EH (cell line): ENCODE measurements around the gene FYN.

ENCODE experiments used
- DNase-seq: peaks from one replicate; pipeline ENCODE4 v3.0.0-alpha.2; 2015; ENCODE audit warnings: low read depth

The FYN gene

DNA sequence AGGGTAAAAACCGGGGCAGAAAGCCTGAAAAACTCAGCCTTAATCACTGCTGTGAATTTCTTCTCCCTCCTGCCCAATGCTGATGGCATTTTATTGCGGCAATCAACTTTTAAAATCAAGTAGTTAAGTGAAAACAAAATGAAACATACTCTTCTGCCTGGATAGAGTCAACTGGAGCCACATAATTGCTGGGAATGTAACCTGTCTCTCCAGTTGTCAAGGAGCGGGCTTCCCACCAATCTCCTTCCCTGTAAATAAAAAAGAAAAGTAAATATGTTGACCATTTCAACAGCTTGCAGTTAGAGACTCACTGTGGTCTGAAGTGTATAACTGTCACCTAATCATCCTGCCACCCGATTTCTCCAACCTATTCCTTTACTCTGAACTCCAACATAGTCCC is 165.5 kb downstream of the FYN start:
- no peak for DNase-seq

DNA sequence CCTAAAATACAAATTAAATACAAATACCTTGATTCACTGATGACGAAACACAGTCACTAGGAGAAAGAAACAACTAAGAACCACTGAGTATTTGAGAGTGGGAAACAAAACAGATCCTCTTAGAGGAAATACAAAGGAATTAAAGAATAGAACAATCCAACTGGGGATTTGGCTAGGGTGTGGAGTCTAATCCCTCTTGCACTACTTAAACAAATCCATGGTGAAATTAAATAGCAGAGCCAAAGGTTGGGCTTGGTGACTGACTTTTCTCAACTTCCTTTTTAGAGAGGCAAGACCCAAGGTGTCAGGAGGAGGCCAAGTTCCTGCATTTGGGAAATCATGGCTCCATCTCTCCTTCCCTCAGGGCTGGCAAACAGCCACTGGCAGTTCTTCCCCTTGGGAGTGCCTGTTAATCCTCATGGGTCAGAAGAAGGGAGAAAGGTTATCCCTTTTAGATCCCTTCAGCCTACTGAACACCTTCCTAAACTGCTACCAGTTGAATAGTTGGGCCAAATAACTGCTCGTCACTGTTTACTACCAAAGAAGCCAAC is 166.3 kb downstream of the FYN start:
- no peak for DNase-seq

DNA sequence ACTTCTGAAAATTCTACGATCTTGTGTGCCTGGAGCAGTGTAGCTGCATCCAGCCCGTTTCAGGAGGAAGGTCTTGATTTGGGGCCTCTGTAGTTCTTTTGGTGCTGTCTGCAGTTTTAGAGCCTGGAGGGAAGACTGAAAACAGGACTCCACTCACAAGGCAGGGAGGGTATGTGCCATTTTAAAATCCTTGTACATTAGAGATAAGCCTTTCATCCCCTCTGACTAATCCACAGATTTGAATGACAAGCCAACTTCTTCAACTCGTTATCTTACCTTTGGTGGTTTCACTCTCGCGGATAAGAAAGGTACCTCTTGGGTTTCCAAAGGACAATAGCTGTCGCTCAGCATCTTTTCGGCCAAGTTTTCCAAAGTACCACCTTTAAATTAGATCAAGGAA is 169.5 kb downstream of the FYN start:
- no peak for DNase-seq

DNA sequence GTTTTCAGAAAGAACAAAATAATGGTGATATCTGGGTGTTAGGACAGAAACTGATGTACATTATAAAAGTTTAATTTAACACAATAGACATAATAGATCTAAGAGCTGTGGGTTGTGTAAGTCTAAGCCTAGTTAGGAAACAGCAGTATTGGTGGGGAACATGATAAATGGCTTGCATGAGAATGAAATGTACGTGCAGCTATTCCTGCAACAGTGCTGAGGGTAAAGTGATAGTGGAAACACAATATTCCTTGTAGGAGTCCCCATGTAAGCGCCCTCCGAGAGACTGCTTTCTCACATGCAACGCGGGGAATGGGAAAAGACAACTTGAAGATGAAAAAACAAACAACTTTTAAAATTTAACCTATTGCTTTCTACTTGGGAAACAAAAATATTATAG is 171.0 kb downstream of the FYN start:
- no peak for DNase-seq

DNA sequence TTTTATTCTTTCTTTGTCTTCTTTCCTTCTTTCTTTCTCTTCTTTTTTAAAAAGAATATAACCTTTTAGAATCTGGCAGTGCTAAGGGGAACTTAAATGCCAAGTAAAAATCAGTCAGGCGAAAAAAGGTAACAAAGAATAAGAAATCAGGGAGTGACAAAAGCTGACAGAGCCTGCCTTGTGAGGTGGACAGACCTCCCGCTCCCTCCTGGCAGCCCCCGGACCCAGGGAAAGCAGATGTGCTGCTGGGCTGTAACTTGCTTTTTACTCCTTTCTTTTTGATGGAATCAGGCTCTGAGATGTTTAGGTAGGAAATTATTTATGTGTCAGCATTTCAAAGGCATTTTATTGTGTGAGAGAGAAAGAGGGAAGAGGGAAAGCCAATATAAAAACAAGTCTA is 172.1 kb downstream of the FYN start:
- no peak for DNase-seq

DNA sequence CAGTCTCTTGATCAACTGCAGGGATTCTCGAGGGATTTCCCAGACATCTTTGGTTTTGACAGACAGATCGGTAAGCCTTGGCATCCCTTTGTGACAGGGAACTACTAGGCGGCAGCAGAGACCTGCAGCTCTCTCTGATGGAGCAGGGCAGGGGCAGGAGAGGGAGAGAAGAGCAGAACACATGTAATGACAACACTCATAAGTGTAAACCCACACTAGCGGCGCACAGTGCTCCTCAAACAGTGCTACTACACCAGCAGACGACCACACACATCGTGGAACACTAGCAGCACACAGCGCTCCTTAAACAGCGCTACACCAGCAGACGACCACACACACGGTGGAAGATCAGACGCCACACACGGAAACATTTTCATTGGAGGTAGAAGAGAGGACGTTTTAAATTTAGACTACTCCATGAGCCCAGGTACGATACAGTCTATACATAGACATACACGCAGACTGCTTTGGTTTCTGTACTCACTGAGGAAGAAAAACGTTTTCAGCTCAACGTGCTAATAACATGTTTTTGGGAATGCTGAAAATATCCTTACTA is 173.0 kb downstream of the FYN start:
- no peak for DNase-seq

DNA sequence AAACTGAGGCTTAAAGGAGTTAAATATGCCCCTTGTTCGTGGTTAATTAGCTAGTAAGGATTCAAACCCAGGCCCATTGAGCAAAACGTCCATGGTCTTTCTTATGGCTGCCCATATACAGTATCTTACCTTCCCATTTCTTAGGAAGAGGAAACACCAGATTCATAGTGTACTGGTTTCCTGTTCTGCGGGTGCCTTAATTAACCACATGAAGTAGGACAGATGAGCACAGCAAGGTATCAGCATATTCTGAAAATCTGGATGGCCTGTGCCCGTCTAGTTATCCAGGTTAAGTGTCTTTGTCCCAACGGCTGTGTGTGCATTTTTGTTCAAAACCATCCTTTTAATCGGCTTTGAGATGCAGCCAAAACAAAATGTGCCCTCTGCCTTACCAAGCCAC is 174.1 kb downstream of the FYN start:
- no peak for DNase-seq

DNA sequence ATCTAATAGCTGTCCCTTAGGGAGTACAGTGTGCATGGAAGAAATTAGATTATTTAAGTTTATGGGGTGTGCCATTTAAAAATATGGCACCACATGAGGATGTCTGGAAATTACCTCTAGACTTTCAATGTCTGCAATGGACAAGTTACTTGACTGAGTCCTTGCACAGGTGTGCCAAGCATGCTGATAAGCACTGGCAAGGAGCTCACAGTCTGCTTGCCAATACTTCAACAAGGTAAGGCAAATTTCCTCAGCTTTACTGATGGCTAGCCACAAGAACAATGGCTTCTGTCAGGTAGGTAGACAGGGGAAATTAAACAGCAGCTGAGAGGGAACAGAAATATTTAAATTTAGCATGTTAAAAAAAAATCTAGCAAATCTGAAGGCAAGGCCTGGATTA is 176.4 kb downstream of the FYN start:
- DNase-seq: no peak

DNA sequence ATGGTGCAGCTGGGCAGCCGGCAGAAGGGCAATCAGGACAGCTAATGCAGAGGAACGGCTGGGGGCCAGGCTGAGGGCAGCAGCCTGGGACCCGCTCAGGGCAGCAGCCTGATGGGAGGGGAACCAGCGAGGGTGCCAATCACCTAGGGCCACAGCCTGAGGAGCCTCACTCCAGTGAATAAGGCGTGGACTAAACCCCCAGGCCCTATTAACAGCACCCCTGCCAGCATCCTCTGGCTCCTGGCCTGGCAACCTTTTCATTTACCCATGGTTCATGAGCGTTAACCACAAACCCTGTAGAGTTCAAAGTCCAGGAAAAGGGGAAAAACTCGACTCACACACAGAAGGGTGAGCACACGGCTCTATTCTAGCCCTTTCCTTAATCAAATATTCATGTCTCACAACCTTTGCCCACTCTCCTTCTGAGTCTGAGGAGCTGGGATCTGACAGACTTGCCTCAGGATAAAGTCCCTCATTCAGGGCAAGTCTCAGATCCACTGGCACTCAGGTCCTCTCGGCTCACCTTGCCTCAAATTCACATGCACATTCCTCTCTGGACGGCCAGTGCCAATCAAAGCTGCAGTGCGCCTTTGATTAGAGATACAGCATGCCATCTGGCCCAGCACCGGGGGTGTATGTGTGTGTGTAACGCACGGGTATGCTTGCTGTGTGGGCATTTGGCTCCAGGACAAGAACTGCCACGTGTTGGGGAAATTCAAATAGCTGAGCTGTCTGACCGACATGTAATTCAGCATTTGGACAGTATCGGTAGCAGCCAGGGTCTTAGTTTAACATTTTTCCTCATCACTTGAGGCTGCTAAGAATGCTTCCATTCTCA is 180.7 kb downstream of the FYN start:
- DNase-seq: no peak

DNA sequence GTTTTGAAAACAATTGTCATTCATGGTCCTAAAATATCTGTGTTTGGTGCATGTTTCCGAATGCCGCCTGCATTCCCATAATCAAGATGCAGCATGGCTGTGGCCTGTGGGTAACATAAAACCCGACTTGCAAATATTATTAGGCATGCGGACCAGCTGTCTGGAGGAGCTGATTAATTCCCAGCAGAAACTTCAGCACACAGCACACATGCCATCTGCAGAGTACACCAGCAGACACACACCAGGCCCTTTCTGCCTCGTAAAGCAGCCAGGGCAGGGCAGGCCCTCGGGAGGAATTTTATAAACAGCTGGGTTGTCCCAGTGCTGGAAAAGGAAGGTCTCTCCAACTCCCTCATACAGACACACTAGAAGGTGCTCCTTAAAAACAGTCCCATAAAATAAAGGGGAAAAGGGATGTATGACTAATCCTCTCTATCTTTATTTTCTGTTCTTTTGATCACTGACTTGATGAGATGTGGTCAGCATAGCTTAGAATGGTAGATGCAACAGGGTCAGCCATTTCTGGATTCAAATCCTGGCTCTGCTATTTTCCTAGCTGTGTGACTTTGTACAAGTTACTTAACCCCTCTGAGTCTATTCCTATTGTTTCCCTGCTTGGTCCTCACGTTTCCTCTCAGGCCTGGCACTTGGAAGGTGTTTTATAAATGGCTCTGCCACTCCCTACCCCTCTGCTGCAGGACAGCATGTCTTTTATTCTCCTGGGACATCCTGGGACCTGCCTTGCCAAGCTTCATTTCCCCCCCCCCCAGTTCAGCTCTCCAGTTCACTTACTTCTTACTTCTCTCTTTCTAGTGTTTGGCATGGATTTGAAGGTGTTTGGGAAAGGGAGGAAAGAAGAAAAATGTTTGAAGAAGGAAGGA is 181.7 kb downstream of the FYN start:
- DNase-seq: peak; percentile 70

DNA sequence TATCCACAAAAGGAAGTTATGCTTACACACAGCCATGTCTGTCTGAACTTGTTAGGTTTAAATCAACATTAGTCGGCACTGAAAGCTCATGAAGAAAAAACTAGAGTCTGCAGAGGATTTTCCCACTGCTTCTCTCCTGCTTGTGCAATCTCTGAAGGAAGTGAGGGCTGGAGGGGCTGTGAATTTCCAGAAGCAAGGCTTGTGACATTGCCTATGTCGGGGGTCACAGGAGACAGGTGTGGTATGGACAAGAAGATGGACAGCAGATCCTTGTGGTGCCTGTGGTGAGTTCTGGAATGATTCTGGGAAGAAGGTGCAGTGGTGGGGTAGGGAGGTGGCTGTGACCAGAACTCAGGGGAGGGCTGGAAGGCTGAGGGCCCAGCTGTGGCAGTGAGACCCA is 183.3 kb downstream of the FYN start:
- DNase-seq: no peak

DNA sequence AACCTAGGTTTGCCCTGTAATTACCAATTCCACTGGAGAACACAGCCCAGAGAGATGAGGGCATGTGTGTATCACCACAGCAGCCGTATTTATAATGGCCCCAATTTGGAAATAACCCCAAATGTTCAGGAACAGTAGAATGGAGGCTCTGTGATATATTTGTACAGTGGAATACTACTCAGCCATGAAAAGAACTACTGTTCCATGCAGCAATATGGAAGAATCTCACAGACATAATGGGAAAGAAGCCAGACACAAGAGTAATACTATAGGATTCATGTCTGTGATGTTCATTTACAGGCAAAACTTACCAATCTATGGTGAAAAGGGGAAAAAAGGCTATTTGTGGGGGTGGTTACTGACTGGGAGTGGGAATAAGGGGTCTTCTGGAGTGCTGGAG is 183.8 kb downstream of the FYN start:
- DNase-seq: no peak

DNA sequence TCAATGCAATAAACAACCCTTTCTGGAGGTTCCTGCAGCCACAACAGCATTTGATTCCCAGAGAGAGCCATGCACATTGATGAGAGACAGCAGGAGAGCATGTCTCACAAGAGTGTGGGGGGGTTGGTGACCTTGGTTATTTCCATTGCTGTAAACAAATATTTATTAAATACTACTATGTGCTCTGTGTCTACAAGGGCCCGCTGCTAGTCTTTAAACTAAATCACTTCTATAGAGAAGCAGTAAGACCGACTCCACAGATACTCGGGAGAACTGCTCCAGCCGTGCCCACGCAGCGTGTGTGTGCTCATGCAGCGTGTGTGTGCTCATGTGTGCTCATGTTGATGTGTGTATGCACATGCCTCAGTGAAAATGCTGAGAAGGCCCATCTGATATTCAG is 184.9 kb downstream of the FYN start:
- no peak for DNase-seq

DNA sequence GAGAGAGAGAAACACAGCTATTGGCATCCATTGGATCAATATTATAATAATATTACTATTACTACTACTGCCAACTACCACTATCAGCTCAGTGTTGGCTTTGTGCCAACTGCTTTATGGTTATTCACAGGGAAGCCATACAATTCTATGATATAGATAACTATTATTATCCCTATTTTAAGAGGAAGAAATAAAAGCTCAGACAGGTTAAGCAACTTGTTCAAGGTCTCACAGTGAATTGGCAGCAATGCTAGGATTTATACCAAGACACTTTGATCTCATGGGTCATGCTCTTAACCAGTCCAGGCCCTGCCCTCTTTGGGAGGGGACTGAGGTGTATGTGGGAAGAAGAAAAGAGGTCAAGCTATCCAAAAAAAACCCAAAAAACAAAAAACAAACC is 185.6 kb downstream of the FYN start:
- no peak for DNase-seq

DNA sequence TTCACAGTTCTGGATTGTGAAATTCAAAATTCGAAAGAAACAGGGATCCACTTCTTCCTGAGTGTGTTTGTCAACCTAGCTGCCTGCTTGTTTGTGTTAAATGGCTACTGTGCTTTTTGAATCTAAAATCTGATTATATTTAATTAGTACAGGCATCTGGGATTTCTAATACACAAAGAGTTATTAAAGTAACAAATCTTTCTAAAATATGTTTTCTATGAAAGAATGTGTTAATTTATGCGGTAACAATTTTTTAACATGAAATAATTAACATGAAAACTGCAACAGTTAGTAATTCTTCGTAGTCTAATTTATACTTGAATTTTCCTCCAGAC is 186.4 kb downstream of the FYN start:
- DNase-seq: no peak

DNA sequence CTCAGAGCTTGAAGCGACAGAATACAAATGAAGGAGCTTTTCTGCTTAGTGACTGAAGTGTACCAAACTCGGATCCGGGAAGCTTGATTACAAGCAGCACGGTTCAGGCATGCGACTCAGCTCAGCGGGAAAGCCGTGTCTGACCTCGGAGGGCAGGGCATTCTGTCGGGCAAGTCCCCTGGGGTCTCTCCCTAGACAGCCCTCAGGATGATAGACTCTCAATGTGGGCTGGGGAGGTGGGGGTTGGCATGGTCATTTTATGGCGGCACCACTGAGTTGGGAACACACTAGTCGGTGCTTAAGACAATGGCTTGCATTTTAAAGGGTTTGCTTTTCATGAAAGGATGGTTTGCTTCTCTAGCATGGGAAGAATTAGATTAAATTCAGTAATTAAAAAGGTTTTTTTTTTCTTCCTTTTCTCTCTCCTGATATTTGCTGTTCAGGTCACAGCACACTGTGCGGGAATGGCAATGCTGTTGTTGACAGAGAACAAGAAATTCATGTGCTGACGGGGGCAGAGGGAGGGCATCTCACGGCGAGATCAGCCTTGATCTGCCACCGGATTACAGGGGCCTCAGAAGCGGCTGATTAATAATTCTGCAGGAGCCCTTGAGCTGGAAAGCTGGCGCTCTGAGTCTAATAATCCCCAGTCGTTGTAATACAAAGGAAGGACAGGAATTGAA is 186.9 kb downstream of the FYN start:
- no peak for DNase-seq

DNA sequence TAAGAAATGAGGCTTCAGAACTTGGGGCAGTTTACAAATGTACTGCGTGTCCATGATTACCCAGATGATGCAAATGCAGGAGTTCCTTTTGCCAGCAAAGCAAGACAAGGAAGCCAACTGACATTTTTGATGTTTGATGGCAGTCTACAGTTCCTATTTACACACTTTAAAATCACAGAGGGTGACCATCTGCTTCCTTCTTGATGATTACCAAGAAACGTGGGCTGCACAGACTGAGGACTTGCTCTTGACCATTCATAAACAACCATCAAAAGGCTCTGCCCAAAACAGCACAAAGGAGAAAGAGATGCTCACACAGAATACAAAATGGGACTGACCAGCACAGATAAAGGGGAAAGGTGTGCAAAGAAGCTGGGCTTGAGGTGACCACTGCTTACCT is 187.7 kb downstream of the FYN start:
- no peak for DNase-seq

DNA sequence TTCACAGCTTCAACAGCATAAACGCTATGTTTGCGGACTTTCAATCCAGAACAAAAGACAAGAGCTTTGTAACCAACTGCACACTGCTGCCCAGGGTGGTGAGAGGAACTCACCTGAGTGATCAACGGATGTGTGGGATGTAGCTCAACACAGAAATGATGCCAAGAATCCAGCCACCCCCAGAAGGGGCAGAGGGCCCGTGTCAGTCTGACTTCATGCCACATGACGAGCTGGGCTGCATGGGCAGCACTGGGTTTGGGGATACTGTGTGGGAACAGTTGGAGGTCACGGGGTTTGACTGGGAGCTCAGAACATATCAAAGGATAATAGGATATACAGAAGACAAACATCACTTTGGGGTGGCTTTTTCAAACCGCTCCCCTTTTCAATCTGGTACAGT is 188.2 kb downstream of the FYN start:
- DNase-seq: no peak

DNA sequence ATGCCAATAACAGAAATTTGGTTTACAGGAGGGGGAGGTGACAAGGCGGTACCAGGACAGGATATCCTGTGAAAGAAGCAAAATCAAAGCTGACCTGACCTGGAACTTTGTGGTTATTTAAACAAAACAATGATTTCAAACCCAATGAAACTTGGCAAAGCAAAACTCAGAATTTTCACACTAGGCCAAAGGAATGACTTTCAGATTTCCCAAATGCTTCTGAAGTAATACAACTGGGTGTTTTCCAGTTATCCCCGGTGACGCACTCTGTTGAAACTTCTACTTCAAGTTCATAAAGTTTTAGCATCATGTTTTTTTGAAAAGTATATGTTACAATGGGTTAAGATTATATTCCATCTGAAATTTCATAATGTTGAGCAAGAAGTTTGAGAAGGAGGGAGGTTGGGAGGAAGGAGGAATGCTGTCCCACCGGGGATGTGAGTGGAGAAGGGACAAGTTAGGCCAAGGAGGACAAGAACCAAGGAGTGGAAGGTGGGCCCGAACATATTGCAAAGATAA is 189.4 kb downstream of the FYN start:
- peak; percentile 74 for DNase-seq

DNA sequence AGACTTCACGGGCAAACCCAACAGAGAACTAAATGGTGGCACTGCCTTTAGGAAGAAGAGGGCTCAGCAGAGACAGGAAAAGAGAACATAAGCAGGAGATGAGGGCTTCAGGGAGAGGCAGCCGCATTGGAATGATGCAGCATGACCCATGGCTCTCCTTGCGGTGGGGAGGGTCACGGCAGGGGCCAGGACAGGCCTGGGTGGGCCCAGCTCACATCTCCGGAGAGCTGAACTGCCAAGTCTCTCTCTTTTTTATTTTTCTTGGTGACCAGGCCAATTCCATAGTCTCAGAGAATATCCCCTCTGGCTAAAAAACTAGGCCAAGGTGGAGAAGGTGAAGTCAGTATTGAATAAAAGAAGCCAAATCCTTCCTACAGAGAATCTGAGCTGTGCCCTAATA is 190.1 kb downstream of the FYN start:
- DNase-seq: no peak

DNA sequence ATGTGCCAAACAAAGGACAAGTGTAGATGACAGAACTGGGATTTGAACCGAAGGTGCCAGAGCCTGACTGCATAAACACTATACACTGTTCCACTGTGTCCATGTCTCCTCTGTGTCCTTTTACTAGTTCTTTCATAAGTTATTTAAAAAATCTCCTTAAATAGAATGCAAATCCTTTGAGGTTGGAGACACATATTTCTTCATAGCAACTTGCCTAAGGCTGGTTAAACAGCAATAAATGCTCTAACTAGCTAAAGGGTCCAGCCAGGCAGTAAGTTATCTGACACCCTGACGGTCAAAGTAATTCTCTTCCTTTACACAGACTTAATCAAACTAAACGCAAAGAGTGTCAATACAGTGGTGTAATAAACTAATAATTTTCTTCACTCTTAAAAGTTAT is 191.4 kb downstream of the FYN start:
- DNase-seq: peak; percentile 39
